Measurements from ENCODE around the gene NR2F1. TPM values are rescaled to one million over a fixed set of nuclear protein-coding genes. Genes with fewer than 3 reads are reported as not detected.
A peak's percentile ranks its signal among the peaks of the same experiment; 100 is the strongest.

Gene NR2F1
- total and polyA plus RNA-seq, 2 donors (not counting 3 experiments of a cell fraction or from before 2014, with no cell fraction given), result 21.5 to 38.7 TPM

- Histone ChIP-seq H3K4me2 (ENCODE audit: insufficient read depth, low read length) (no peak overlapping the region), H3K9ac (replicated peaks; ENCODE audit: extremely low read depth, insufficient read depth, low read length) (peak overlapping the region; percentile 95), H3K27me3 (ENCODE audit: control insufficient read depth in 2 of 2, insufficient read depth in 2 of 2, low read length in 2 of 2) (no peaks in the 10 kb centered on the region), H2AFZ (ENCODE audit: low read depth, low read length) (peak overlapping the region; percentile 72), H3K9me3 (replicated peaks; ENCODE audit: control insufficient read depth, insufficient read depth, low read length) (no peaks in the 10 kb centered on the region), H3K4me3 (replicated peaks in 1 of 3; ENCODE audit: insufficient read depth in 1 of 3, low read depth in 1 of 3, low read length in 3 of 3) (peak overlapping the region; percentile 76 to 93 (median 85)), H3K27ac (ENCODE audit: insufficient read depth, low read depth, low read length) (peak overlapping the region; percentile 86), H3K79me2 (ENCODE audit: control insufficient read depth, insufficient read depth, low read length) (peaks cover 75% of the 10 kb centered on the region), H3K36me3 (ENCODE audit: control insufficient read depth in 2 of 2, extremely low read depth in 1 of 2, insufficient read depth in 2 of 2, low read length in 2 of 2) (peaks cover 4% of the 10 kb centered on the region in 2 experiments), H3K4me1 (ENCODE audit: control insufficient read depth, extremely low read depth, insufficient read depth, low read length) (peaks cover 18% of the 10 kb centered on the region), H3K9me1 (replicated peaks; ENCODE audit: control insufficient read depth, extremely low read depth, insufficient read depth, low read length) (no peaks in the 10 kb centered on the region), H4K20me1 (replicated peaks; ENCODE audit: control insufficient read depth, extremely low read depth, insufficient read depth, low read length) (no peaks in the 10 kb centered on the region)
- BruUV-seq (replicated peaks), result no TSS peak
- DNase-seq (ENCODE audit: low read depth, low spot score) (no peak), FAIRE-seq (no peak)
- dilution Hi-C loops (cut with MboI; ENCODE audit: extremely low pct_ligation_motif_present, low sequenced_read_pairs) (no loop called here), intact Hi-C loops (cut with micrococcal nuclease) (loop anchor here (2.0 to 10.0 kb wide), 7 partner anchors 24 to 1277 kb away; no protein-coding TSS in a partner anchor)
- ChIA-PET CTCF (interaction anchor here (0.6 to 5.8 kb wide), 5 partner anchors 24 to 1067 kb away, joined by 3 to 79 read pairs (median 6); no protein-coding TSS in a partner anchor), POLR2A (interaction anchor here (0.6 kb wide), 2 partner anchors 204 to 419 kb away, joined by 4 to 11 read pairs; no protein-coding TSS in a partner anchor)
- TF ChIP-seq POLR2AphosphoS5 (IDR thresholded peaks at IDR 0.05; ENCODE audit: insufficient read depth, low read depth, low read length) (no peak), MYC (IDR thresholded peaks at IDR 0.05; ENCODE audit: low read depth, low read length) (no peak)
These were observed 1.6 kb downstream of the NR2F1 start for GRCh38 chr5:93584596-93585040.

- Histone ChIP-seq H3K36me3 (ENCODE audit: control insufficient read depth in 2 of 2, extremely low read depth in 1 of 2, insufficient read depth in 2 of 2, low read length in 2 of 2) (peaks cover 4% of the 10 kb centered on the region in 2 experiments), H3K27me3 (ENCODE audit: control insufficient read depth in 2 of 2, insufficient read depth in 2 of 2, low read length in 2 of 2) (no peaks in the 10 kb centered on the region), H2AFZ (ENCODE audit: low read depth, low read length) (peak overlapping the region; percentile 77), H3K4me2 (ENCODE audit: insufficient read depth, low read length) (peak overlapping the region; percentile 70), H4K20me1 (replicated peaks; ENCODE audit: control insufficient read depth, extremely low read depth, insufficient read depth, low read length) (no peaks in the 10 kb centered on the region), H3K9me1 (replicated peaks; ENCODE audit: control insufficient read depth, extremely low read depth, insufficient read depth, low read length) (no peaks in the 10 kb centered on the region), H3K9me3 (replicated peaks; ENCODE audit: control insufficient read depth, insufficient read depth, low read length) (no peaks in the 10 kb centered on the region), H3K4me3 (replicated peaks in 1 of 3; ENCODE audit: insufficient read depth in 1 of 3, low read depth in 1 of 3, low read length in 3 of 3) (peak overlapping the region; percentile 93 to 100 (median 94)), H3K4me1 (ENCODE audit: control insufficient read depth, extremely low read depth, insufficient read depth, low read length) (peaks cover 18% of the 10 kb centered on the region), H3K27ac (ENCODE audit: insufficient read depth, low read depth, low read length) (peak overlapping the region; percentile 75), H3K79me2 (ENCODE audit: control insufficient read depth, insufficient read depth, low read length) (peaks cover 75% of the 10 kb centered on the region), H3K9ac (replicated peaks; ENCODE audit: extremely low read depth, insufficient read depth, low read length) (peak overlapping the region; percentile 88)
- dilution Hi-C loops (cut with MboI; ENCODE audit: extremely low pct_ligation_motif_present, low sequenced_read_pairs), result no loop called here
- CTCF ChIA-PET, result interaction anchor here (0.9 to 5.8 kb wide), 10 partner anchors 11 to 1067 kb away, joined by 3 to 79 read pairs (median 5); no protein-coding TSS in a partner anchor
- no TSS peak for BruUV-seq (replicated peaks)
- peak; percentile 15 for FAIRE-seq
- intact Hi-C loops (cut with micrococcal nuclease), result loop anchor here (2.0 to 10.0 kb wide), 2 partner anchors 24 to 440 kb away; no protein-coding TSS in a partner anchor
- TF ChIP-seq EZH2 (IDR thresholded peaks at IDR 0.05; ENCODE audit: borderline replicate concordance, low read depth, low read length, severe bottlenecking), result no peak
- no peak for TF ChIP-seq JUN (IDR thresholded peaks at IDR 0.05; ENCODE audit: borderline replicate concordance, insufficient read depth, insufficient read length, low read depth)
- TF ChIP-seq FOS (IDR thresholded peaks at IDR 0.05; ENCODE audit: borderline replicate concordance, insufficient read depth, low read length), result no peak
- TF ChIP-seq, protein P1, sequence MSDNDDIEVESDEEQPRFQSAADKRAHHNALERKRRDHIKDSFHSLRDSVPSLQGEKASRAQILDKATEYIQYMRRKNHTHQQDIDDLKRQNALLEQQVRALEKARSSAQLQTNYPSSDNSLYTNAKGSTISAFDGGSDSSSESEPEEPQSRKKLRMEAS (IDR thresholded peaks at IDR 0.05; ENCODE audit: insufficient read depth, insufficient read length), result no peak
- no peak for TF ChIP-seq POLR2AphosphoS5 (IDR thresholded peaks at IDR 0.05; ENCODE audit: insufficient read depth, low read depth, low read length)
- TF ChIP-seq POLR2A (IDR thresholded peaks at IDR 0.05; ENCODE audit: low read depth, low read length), result no peak
- no peak for TF ChIP-seq GATA2 (IDR thresholded peaks at IDR 0.05; ENCODE audit: insufficient read depth, insufficient read length, low read depth, low read length)
- TF ChIP-seq MYC (IDR thresholded peaks at IDR 0.05; ENCODE audit: low read depth, low read length), result no peak
- TF ChIP-seq CTCF (IDR thresholded peaks at IDR 0.05; ENCODE audit: extremely low read depth in 1 of 2, insufficient read depth in 1 of 2, low read depth in 1 of 2, low read length in 2 of 2), result no peak
- peak; percentile 67 for DNase-seq (ENCODE audit: low read depth, low spot score)
- POLR2A ChIA-PET, result no interaction called here
These were observed 2.2 kb downstream of the NR2F1 start for GRCh38 chr5:93585041-93585766.
